Panc1 (cell line): ENCODE results near the gene SLC8A1. TPM values are rescaled to one million over a fixed set of nuclear protein-coding genes. Genes with fewer than 3 reads are reported as not detected.

Experiments
- ATAC-seq: fragments of 200-7000 bp; cut with Tn5 transposase; 2 replicates; pipeline ENCODE4 v1.9.1; 2020; ENCODE audit warnings: mild to moderate bottlenecking, moderate library complexity
- BruUV-seq: library from RNA; stranded (reverse); fragments of 400-500 nt; replicated peaks from 2 replicates; lab custom pipeline; 2021; lab: Mats Ljungman, UMichigan
- CTCF ChIA-PET: fragments of 300-600 bp; sonication (Branson Sonifier 250); formaldehyde crosslinking; loops from one replicate; lab custom pipeline; 2022; ENCODE audit warnings: antibody characterized with exemption; lab: Charles Lee
- POLR2A ChIA-PET: fragments of 300-600 bp; sonication (Branson Sonifier 250); formaldehyde crosslinking; loops from one replicate; lab custom pipeline; 2022; ENCODE audit warnings: antibody characterized with exemption; lab: Charles Lee
- DNase-seq: peaks from one replicate; pipeline ENCODE4 v3.0.0-alpha.2; 2010; ENCODE audit warnings: low read depth, low spot score
- H3K27ac ChIP-seq: 2 replicates; pipeline ENCODE4 v1.5.1; 2011; ENCODE audit warnings: mild to moderate bottlenecking, low read length, inconsistent platforms
- H3K27me3 ChIP-seq: fragments of 200-500 bp; sonication (Bioruptor generic); 2 replicates; pipeline ENCODE4 v1.6.0; 2014; ENCODE audit warnings: low read length, inconsistent platforms; ENCODE audit not compliant: control insufficient read depth, insufficient read depth
- H3K36me3 ChIP-seq: fragments of 200-500 bp; sonication (Bioruptor generic); 2 replicates; pipeline ENCODE4 v1.5.1; 2014; ENCODE audit warnings: inconsistent platforms, mild to moderate bottlenecking, low read length, moderate library complexity; ENCODE audit not compliant: control insufficient read depth, insufficient read depth
- H3K4me1 ChIP-seq: 2 replicates; pipeline ENCODE4 v1.5.1; 2011; ENCODE audit warnings: inconsistent platforms, mild to moderate bottlenecking, low read length, moderate library complexity; ENCODE audit not compliant: control insufficient read depth, insufficient read depth
- H3K4me3 ChIP-seq, 2 experiments: 2 replicates each; pipeline ENCODE4 v1.5.1; 2011 to 2012; ENCODE audit warnings: low read depth in 2 of 2, low read length in 2 of 2, mild to moderate bottlenecking in 2 of 2, inconsistent platforms in 1 of 2, moderate library complexity in 1 of 2
- H3K9me3 ChIP-seq: fragments of 200-500 bp; sonication (Bioruptor generic); 2 replicates; pipeline ENCODE4 v1.5.1; 2014; ENCODE audit warnings: low read depth, mild to moderate bottlenecking, inconsistent platforms, low read length, moderate library complexity; ENCODE audit not compliant: control insufficient read depth, insufficient read depth
- POLR2AphosphoS5 ChIP-seq: IDR thresholded peaks from 2 replicates; pipeline ENCODE4 v1.6.1; 2012; ENCODE audit warnings: mild to moderate bottlenecking, low read depth, low read length, moderate library complexity
- SIN3A ChIP-seq: IDR thresholded peaks from 2 replicates; pipeline ENCODE4 v1.6.1; 2012; ENCODE audit warnings: low read depth, mild to moderate bottlenecking, low read length, moderate library complexity, borderline replicate concordance; ENCODE audit not compliant: insufficient read depth
- TCF7L2 ChIP-seq: IDR thresholded peaks from 2 replicates; pipeline ENCODE4 v1.6.1; 2011; ENCODE audit warnings: mild to moderate bottlenecking, low read depth, low read length, inconsistent platforms
- in situ Hi-C: cut with HindIII; loops from 2 replicates; pipeline ENCODE4 v1.10.0; 2016; ENCODE audit warnings: low sequenced_read_pairs, low pct_unique_long_range_greater_than_20kb
- intact Hi-C: fragments of 100-400 bp; cut with micrococcal nuclease; formaldehyde crosslinking; loops from one replicate; pipeline ENCODE4 v1.10.0; 2022; ENCODE audit not compliant: unreplicated experiment
- total RNA-seq: library from RNA; stranded (reverse); gene quantifications from one replicate; pipeline ENCODE4 v1.2.1, GENCODE V29; 2021; ENCODE audit not compliant: unreplicated experiment
- TF ChIP-seq, protein P1 (sequence below), 2 experiments: IDR thresholded peaks; 2 replicates each; pipeline ENCODE4 v1.6.1; 2011 to 2012; ENCODE audit warnings: low read depth in 2 of 2, control low read depth in 1 of 2, low read length in 1 of 2, mild to moderate bottlenecking in 1 of 2, moderate library complexity in 1 of 2; ENCODE audit not compliant: insufficient read depth in 1 of 2
- TF ChIP-seq, protein P2 (sequence below): fragments of 450-650 bp; IDR thresholded peaks from 2 replicates; pipeline ENCODE4 v1.5.1; 2017; ENCODE audit warnings: mild to moderate bottlenecking

The SLC8A1 gene
- total RNA-seq, 1 experiment from 2014 or later = 0.59 TPM

GRCh38 chr2:40227210-40227609, 224.7 kb downstream of the SLC8A1 start:
- in situ Hi-C loops = no loop called here
- no peak for ATAC-seq
- TF ChIP-seq SIN3A (no peak), POLR2AphosphoS5 (no peak), TCF7L2 (no peak)
- TF ChIP-seq, protein P1, sequence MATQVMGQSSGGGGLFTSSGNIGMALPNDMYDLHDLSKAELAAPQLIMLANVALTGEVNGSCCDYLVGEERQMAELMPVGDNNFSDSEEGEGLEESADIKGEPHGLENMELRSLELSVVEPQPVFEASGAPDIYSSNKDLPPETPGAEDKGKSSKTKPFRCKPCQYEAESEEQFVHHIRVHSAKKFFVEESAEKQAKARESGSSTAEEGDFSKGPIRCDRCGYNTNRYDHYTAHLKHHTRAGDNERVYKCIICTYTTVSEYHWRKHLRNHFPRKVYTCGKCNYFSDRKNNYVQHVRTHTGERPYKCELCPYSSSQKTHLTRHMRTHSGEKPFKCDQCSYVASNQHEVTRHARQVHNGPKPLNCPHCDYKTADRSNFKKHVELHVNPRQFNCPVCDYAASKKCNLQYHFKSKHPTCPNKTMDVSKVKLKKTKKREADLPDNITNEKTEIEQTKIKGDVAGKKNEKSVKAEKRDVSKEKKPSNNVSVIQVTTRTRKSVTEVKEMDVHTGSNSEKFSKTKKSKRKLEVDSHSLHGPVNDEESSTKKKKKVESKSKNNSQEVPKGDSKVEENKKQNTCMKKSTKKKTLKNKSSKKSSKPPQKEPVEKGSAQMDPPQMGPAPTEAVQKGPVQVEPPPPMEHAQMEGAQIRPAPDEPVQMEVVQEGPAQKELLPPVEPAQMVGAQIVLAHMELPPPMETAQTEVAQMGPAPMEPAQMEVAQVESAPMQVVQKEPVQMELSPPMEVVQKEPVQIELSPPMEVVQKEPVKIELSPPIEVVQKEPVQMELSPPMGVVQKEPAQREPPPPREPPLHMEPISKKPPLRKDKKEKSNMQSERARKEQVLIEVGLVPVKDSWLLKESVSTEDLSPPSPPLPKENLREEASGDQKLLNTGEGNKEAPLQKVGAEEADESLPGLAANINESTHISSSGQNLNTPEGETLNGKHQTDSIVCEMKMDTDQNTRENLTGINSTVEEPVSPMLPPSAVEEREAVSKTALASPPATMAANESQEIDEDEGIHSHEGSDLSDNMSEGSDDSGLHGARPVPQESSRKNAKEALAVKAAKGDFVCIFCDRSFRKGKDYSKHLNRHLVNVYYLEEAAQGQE (IDR thresholded peaks at IDR 0.05; ENCODE audit: insufficient read depth in 1 of 2, low read depth in 2 of 2, low read length in 1 of 2) = no peak
- TF ChIP-seq, protein P2, sequence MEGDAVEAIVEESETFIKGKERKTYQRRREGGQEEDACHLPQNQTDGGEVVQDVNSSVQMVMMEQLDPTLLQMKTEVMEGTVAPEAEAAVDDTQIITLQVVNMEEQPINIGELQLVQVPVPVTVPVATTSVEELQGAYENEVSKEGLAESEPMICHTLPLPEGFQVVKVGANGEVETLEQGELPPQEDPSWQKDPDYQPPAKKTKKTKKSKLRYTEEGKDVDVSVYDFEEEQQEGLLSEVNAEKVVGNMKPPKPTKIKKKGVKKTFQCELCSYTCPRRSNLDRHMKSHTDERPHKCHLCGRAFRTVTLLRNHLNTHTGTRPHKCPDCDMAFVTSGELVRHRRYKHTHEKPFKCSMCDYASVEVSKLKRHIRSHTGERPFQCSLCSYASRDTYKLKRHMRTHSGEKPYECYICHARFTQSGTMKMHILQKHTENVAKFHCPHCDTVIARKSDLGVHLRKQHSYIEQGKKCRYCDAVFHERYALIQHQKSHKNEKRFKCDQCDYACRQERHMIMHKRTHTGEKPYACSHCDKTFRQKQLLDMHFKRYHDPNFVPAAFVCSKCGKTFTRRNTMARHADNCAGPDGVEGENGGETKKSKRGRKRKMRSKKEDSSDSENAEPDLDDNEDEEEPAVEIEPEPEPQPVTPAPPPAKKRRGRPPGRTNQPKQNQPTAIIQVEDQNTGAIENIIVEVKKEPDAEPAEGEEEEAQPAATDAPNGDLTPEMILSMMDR = no peak
- no peak for DNase-seq
- Histone ChIP-seq H3K4me1 (no peaks in the 10 kb centered on the region), H3K36me3 (no peaks in the 10 kb centered on the region), H3K9me3 (no peaks in the 10 kb centered on the region), H3K4me3 (no peak overlapping the region), H3K27ac (no peak overlapping the region), H3K27me3 (no peaks in the 10 kb centered on the region; the same call in 1 of the 2 replicates)
- CTCF ChIA-PET = no interaction called here
- intact Hi-C loops = no loop called here
- POLR2A ChIA-PET = no interaction called here
- BruUV-seq = no TSS peak

DNA sequence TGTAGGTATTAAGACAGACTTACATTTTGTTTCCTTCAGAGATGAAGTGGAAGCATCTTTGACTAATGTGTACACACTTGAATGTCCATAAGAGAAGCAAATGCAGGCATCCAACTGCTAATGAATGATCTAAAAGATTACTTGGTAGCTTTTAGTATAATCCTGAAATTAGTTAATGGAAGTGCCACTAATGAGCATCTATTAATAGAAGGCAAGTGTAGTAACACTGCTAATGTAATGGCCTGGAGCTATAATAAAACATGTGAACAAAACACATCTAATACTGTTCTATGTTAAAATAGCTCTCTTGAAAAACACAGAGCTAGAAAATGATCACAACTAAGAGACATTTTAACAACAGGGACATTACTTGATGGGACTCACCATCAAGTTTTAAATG, 225.3 kb downstream of the SLC8A1 start:
- ATAC-seq = no peak
- no peaks in the 10 kb centered on the region for H3K36me3 ChIP-seq
- POLR2A ChIA-PET = no interaction called here
- H3K9me3 ChIP-seq = no peaks in the 10 kb centered on the region
- no peaks in the 10 kb centered on the region; the same call in 1 of the 2 replicates for H3K27me3 ChIP-seq
- H3K4me3 ChIP-seq = no peak overlapping the region
- no peak overlapping the region for H3K27ac ChIP-seq
- TF ChIP-seq SIN3A = no peak
- TF ChIP-seq, protein P2 = no peak
- TF ChIP-seq, protein P1 (IDR thresholded peaks at IDR 0.05; ENCODE audit: insufficient read depth in 1 of 2, low read depth in 2 of 2, low read length in 1 of 2) = no peak
- CTCF ChIA-PET = no interaction called here
- in situ Hi-C loops = no loop called here
- DNase-seq = no peak
- intact Hi-C loops = no loop called here
- BruUV-seq = no TSS peak
- H3K4me1 ChIP-seq = no peaks in the 10 kb centered on the region
